Urothelium cell line (cell line): ENCODE results near the gene TNIP2.
"Not testable (repeated sequence)": the region's sequence is repeated elsewhere in the genome, so short reads cannot be mapped to it uniquely, and the experiment has no call there.

Experiments
- DNase-seq: peaks from one replicate; pipeline ENCODE4 v3.0.0; 2011; ENCODE audit warnings: low spot score, mixed read lengths
- FAIRE-seq: peaks from 2 replicates; lab custom pipeline; 2011; peaks lifted over from hg19 to GRCh38; lab: Jason Lieb, UNC

Gene TNIP2

GRCh38 chr4:2745981-2746806 lies 9.9 kb downstream of the TNIP2 start:
- DNase-seq: no peak
- FAIRE-seq: no peak

DNA sequence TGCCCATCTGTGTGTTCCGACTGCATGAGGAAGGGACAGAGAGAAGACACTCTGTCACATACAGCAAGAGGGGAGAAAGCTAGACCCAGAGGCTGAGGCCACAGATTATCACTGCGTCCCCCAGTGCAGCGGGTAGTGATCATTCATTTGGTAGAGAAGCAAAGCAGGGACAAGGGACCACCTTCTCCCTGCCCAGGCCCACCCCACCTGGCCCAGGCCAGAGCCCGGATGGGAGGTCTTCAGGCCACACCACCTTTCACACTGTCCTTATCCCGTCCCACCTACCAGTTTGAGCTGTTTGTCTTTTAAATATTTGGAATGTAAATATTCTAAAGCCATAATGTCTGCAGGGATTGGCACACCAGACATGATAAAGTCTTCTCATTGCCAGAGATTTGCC lies 10.6 kb downstream of the TNIP2 start:
- DNase-seq (no peak), FAIRE-seq (no peak)

GRCh38 chr4:2744576-2745270 lies 11.4 kb downstream of the TNIP2 start:
- no peak for DNase-seq
- FAIRE-seq: no peak

DNA sequence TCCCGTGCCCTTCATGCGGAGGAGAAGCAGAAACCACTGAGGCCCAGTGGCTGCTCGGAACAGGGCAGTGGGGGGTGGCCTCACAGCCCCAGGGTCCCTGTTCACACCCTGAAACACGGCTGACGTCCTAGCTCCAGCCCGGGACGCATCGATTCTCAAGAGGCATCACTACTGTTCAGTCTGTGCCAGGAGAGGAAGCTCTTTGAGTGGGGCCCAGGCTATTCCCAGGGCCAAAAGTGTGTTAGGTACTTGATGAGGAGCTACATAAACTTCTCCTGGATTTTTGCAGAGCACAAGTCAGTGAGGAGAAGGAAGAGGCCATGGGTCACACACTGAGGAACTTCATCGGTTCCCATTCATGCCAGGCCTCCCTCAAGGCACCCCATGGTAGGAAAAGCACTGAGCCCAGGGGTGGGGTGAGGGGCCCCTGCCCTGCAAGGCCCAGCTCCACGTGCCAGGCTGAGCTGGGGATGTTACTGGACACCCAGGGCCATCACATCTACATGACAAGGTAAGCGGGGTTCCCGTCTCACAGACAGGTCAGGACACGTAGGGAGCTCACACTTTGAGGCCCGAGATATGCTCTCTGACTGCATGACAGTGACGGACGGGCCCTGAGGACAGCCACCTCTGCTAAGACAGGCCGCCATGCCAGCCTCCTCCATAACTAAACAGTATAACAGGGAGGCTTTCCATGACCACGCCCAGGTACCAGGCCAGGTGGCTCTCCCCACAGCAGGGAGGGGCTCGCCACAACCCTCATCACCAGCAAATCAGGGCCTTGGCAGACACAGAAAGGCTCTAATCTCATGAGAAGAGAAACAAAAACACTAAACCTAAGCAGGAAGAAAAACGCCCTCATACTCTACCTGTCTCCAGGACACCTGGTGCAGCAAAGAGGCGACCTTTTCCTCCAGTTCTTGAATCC lies 12.4 kb downstream of the TNIP2 start:
- no peak for DNase-seq
- FAIRE-seq: no peak

- FAIRE-seq (no peak), DNase-seq (no peak)
Observed at GRCh38 chr4:2742823-2743517, 13.2 kb downstream of the TNIP2 start.

DNA sequence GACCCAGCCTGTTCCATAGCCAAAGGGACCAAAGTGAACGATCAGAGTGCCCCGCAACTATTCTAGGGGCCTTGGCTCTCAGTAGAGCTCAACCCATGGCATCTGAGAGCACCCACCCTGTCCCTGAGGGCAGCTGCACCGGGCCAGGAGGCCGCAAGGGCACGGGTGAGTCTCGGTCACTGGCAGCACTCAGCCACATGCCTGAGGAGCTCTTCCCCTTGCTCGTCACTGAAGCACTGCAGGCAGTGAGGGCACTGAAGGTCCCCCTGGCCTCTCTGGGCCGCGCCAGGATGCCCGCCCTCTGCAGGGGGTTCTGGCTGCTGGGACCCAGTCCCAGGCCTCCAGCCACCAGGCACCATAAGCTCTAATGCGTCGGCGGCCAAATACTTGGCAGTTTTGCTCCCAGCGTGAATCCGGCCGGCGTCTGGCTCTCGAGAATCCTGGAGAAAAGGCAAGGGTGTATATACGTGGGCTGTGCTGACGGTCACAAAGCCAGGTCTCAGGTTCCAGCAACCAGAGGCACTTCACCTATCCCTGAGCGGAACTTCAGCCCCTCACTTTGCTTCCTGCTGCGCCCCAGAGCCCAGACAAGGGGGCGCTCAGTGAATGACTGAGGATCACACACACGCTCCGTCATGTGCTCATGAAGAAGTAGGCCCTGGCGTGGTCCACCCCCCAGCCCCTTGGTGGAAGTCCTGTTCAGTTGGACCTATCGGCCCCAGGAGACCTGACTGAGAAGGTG lies 13.9 kb downstream of the TNIP2 start:
- FAIRE-seq (no peak), DNase-seq (no peak)

GRCh38 chr4:2741626-2742025 lies 14.5 kb downstream of the TNIP2 start:
- no peak for FAIRE-seq
- no peak for DNase-seq

GRCh38 chr4:2738296-2738695 lies 17.8 kb downstream of the TNIP2 start:
- FAIRE-seq: not testable (repeated sequence)

GRCh38 chr4:2735869-2736268 lies 20.3 kb downstream of the TNIP2 start:
- DNase-seq: no peak
- no peak for FAIRE-seq

More at GRCh38 chr4:2738296-2738695, 17.8 kb downstream of the TNIP2 start:
- not testable (repeated sequence) for DNase-seq

GRCh38 chr4:2734612-2735011 lies 21.5 kb downstream of the TNIP2 start:
- DNase-seq: no peak
- no peak for FAIRE-seq

GRCh38 chr4:2733844-2734574 lies 22.1 kb downstream of the TNIP2 start:
- FAIRE-seq: no peak
- DNase-seq: no peak

GRCh38 chr4:2733001-2733843 lies 22.9 kb downstream of the TNIP2 start:
- FAIRE-seq: no peak
- DNase-seq: no peak

DNA sequence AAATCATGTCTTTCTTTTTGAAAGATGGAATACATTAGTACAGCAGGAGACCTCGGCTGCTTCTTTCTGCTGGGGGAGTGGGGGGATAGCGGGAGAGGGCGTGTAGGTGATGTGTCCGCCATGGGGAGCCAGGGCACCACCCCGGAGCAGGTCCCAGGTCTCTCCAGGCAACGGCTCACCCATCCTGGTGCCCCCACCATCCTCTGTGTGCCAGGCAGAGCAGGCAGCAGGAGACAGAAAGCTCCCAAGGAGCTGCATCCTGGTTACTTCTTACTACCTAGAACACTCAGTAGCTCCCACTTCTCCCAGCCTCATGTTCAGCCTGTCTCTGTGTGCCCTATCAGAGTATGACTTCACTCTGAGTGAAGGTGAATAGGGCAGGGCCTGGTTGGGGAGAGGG lies 23.6 kb downstream of the TNIP2 start:
- FAIRE-seq (no peak), DNase-seq (no peak)

DNA sequence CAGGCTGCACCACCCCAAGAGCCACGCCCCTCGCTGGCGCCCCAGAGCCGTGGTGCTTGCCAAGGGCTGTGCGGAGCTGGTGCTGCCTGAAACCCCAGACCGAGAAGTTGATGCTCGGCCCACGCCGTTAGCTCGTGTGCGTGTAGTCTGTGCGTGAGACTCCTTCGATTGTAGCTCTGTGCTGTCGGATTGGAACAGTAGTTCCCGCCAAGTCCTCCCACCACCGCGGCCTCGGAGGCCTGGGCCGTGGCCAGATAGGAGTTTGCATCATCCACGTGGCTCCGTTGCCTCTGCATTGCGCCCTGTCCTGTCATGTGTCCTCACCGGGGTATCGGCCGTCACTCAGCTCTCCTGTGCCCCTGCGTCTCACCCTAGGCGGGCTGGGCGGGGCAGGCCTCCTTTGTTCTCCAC lies 24.2 kb downstream of the TNIP2 start:
- no peak for FAIRE-seq
- DNase-seq: no peak

DNA sequence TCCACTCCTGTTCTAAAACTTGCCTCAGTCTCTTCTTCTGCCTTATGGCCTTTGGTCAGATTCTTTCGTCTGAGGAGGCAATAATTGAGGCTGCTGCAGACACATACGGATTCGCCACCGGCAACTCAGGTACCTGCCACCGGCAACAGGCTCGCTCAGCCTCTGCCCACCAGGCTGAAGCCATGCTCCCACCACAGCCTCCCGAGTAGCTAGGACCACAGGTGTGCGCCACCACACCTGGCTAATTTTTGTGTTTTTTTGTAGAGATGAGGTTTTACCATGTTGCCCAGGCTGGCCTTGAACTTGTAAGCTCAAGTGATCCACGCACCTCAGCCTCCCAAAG lies 26.6 kb downstream of the TNIP2 start:
- no peak for DNase-seq
- FAIRE-seq: no peak

- DNase-seq (no peak), FAIRE-seq (no peak)
Observed at GRCh38 chr4:2728806-2729532, 27.2 kb downstream of the TNIP2 start.

DNA sequence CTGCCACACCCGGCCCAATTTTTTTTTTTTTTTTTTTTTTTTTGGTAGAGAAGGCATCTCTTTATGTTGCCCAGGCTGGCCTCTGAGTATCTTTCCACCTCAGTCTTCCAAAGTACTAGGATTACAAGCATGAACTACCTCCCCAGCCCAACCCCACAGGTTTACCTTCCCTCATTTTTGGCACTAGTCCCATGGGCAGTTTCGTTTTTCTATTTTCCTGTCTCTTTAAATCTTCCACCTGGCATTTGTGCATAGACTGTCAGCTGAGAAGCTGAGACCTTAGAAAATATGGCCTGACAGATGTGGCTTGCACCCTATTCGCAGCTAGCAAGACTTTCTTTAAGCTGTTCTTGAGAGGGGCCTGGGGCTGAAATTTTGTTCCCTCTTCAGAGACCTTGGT lies 27.9 kb downstream of the TNIP2 start:
- FAIRE-seq (no peak), DNase-seq (no peak)

- FAIRE-seq, DNase-seq: not testable (repeated sequence)
Observed at GRCh38 chr4:2726881-2727280, 29.3 kb downstream of the TNIP2 start.
